Ascending aorta (tissue), 2 donors: Measurements from ENCODE around the gene CSF1R. TPM values are rescaled to one million over a fixed set of nuclear protein-coding genes. Genes with fewer than 3 reads are reported as not detected.

ENCODE experiments used
- DNase-seq, 2 donors: peaks; one replicate each; pipeline ENCODE4 v3.0.0-alpha.2; 2019; ENCODE audit warnings: low spot score in 2 of 2
- H3K27ac ChIP-seq, 2 donors: fragments of 200-600 bp; sonication (generic); one replicate each; pipeline ENCODE4 v1.5.1; 2016 to 2017; ENCODE audit warnings: mild to moderate bottlenecking in 1 of 2
- H3K27me3 ChIP-seq: fragments of 200-600 bp; sonication (generic); one replicate; pipeline ENCODE4 v1.5.1; 2017
- H3K36me3 ChIP-seq, 2 donors: fragments of 200-600 bp; sonication (generic); one replicate each; pipeline ENCODE4 v1.5.1; 2016
- H3K4me1 ChIP-seq, 2 donors: fragments of 200-600 bp; sonication (generic); one replicate each; pipeline ENCODE4 v1.5.1; 2016 to 2017; ENCODE audit warnings: mild to moderate bottlenecking in 1 of 2
- H3K4me3 ChIP-seq, 2 donors: fragments of 200-600 bp; sonication (generic); one replicate each; pipeline ENCODE4 v1.5.1; 2016 to 2017; ENCODE audit warnings: mild to moderate bottlenecking in 1 of 2
- H3K9me3 ChIP-seq, 2 donors: fragments of 200-600 bp; sonication (generic); one replicate each; pipeline ENCODE4 v1.5.1; 2016
- intact Hi-C: fragments of 100-400 bp; cut with DNase I; formaldehyde crosslinking; loops from one replicate; pipeline ENCODE4 v1.15.1; 2023
- total RNA-seq: library from RNA; depleted of rRNA; stranded (reverse); fragments of >200 nt; gene quantifications from one replicate; pipeline ENCODE4 v1.1.0, GENCODE V29; 2016
- TF ChIP-seq, protein P1 (sequence below), 3 experiments: fragments of 200-600 bp in 2 of 3; fragments of 450-650 bp in 1 of 3; sonication (generic) in 2 of 3; IDR thresholded peaks; one replicate each; pipeline ENCODE4 v1.5.1; 2016 to 2019; ENCODE audit warnings: antibody characterized with exemption in 3 of 3, mild to moderate bottlenecking in 1 of 3, moderate library complexity in 1 of 3

The CSF1R gene
- total RNA-seq, 1 donor from 2014 or later: 70.9 TPM

DNA sequence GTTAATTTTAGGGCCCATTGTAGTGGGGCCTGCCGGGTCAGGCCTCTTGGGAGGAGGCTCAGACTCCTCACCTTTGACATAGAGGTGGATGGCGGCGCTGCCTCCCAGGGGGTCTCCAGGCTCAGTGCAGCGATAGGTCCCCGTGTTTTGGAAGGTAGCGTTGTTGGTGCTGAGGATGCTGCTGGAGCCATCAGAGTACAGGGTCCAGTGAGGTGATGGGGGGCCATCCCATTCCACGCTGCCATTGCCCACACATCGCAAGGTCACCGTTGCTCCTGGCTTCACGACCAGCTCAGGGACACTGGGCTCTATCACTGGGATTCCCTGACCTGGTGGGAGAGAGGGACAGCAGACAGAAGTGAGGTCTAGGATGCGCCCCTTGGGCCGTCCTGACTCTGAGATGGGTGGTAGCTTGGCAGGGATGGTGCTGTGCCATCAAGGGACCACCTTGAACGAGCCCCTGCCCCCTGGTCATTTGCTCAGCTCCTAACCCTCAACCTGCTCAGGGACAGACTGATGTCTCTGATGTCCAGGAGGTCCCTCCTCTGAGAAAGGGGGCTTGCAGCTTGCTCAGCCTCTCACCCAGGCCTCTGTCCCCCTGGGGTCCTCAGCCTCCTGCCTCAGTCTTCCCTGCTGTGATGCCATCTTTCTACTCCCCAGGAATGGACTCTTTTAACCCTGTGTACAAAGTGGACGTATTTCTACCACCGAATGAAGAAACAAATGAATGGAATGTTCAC is 5.5 kb downstream of the CSF1R start:
- intact Hi-C loops: no loop called here
- Histone ChIP-seq H3K36me3 (no peaks in the 10 kb centered on the region), H3K27me3 (no peaks in the 10 kb centered on the region), H3K27ac (no peak overlapping the region), H3K4me1 (no peaks in the 10 kb centered on the region), H3K9me3 (no peaks in the 10 kb centered on the region), H3K4me3 (no peak overlapping the region)
- peak in 1 of 2 donors; percentile 44 for DNase-seq
- TF ChIP-seq, protein P1, sequence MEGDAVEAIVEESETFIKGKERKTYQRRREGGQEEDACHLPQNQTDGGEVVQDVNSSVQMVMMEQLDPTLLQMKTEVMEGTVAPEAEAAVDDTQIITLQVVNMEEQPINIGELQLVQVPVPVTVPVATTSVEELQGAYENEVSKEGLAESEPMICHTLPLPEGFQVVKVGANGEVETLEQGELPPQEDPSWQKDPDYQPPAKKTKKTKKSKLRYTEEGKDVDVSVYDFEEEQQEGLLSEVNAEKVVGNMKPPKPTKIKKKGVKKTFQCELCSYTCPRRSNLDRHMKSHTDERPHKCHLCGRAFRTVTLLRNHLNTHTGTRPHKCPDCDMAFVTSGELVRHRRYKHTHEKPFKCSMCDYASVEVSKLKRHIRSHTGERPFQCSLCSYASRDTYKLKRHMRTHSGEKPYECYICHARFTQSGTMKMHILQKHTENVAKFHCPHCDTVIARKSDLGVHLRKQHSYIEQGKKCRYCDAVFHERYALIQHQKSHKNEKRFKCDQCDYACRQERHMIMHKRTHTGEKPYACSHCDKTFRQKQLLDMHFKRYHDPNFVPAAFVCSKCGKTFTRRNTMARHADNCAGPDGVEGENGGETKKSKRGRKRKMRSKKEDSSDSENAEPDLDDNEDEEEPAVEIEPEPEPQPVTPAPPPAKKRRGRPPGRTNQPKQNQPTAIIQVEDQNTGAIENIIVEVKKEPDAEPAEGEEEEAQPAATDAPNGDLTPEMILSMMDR (IDR thresholded peaks at IDR 0.05): no peak

- Histone ChIP-seq H3K4me1 (no peaks in the 10 kb centered on the region), H3K36me3 (no peaks in the 10 kb centered on the region), H3K4me3 (no peak overlapping the region), H3K27me3 (no peaks in the 10 kb centered on the region), H3K27ac (no peak overlapping the region), H3K9me3 (no peaks in the 10 kb centered on the region)
- TF ChIP-seq, protein P1 (IDR thresholded peaks at IDR 0.05): no peak
- peak in 1 of 2 donors; percentile 50 for DNase-seq
- intact Hi-C loops: no loop called here
These were observed 6.4 kb downstream of the CSF1R start for GRCh38 chr5:150079909-150080461.

GRCh38 chr5:150078802-150079689 is 7.3 kb downstream of the CSF1R start:
- Histone ChIP-seq H3K27me3 (no peaks in the 10 kb centered on the region), H3K27ac (no peak overlapping the region), H3K9me3 (no peaks in the 10 kb centered on the region), H3K4me3 (no peak overlapping the region), H3K4me1 (no peaks in the 10 kb centered on the region), H3K36me3 (no peaks in the 10 kb centered on the region)
- TF ChIP-seq, protein P1 (IDR thresholded peaks at IDR 0.05): no peak
- intact Hi-C loops: no loop called here
- DNase-seq: peak in 1 of 2 donors; percentile 57

GRCh38 chr5:150077996-150078801 is 8.2 kb downstream of the CSF1R start:
- H3K9me3 ChIP-seq: no peaks in the 10 kb centered on the region
- peak in 1 of 2 donors; percentile 45 for DNase-seq
- no peaks in the 10 kb centered on the region for H3K4me1 ChIP-seq
- H3K4me3 ChIP-seq: no peak overlapping the region
- intact Hi-C loops: no loop called here
- no peaks in the 10 kb centered on the region for H3K27me3 ChIP-seq
- H3K36me3 ChIP-seq: no peaks in the 10 kb centered on the region
- H3K27ac ChIP-seq: no peak overlapping the region
- TF ChIP-seq, protein P1 (IDR thresholded peaks at IDR 0.05): no peak

- intact Hi-C loops: no loop called here
These were observed 9.3 kb downstream of the CSF1R start for GRCh38 chr5:150077060-150077459.

More at GRCh38 chr5:150077060-150077459, 9.3 kb downstream of the CSF1R start:
- Histone ChIP-seq H3K9me3 (no peaks in the 10 kb centered on the region), H3K4me1 (no peaks in the 10 kb centered on the region), H3K27me3 (no peaks in the 10 kb centered on the region), H3K36me3 (no peaks in the 10 kb centered on the region), H3K27ac (no peak overlapping the region), H3K4me3 (no peak overlapping the region)
- TF ChIP-seq, protein P1 (IDR thresholded peaks at IDR 0.05): no peak
- no peak for DNase-seq
